AG20443 (cell line): Measurements from ENCODE around the gene ORM1.

Experiments used
- DNase-seq: peaks from one replicate; pipeline ENCODE4 v3.0.0; 2012; ENCODE audit warnings: low spot score, mixed read lengths

The ORM1 gene

GRCh38 chr9:114367366-114367765 is 44.5 kb downstream of the ORM1 start:
- no peak for DNase-seq

- DNase-seq: no peak
Observed at GRCh38 chr9:114367772-114368569, 45.1 kb downstream of the ORM1 start.

GRCh38 chr9:114369216-114370130 is 46.6 kb downstream of the ORM1 start:
- no peak for DNase-seq

GRCh38 chr9:114370251-114370967 is 47.5 kb downstream of the ORM1 start:
- no peak for DNase-seq

- no peak for DNase-seq
Observed at GRCh38 chr9:114370968-114371320, 48.0 kb downstream of the ORM1 start.

GRCh38 chr9:114371343-114371944 is 48.5 kb downstream of the ORM1 start:
- no peak for DNase-seq

- no peak for DNase-seq
Observed at GRCh38 chr9:114371973-114372917, 49.3 kb downstream of the ORM1 start.

- DNase-seq: no peak
Observed at GRCh38 chr9:114372921-114373448, 50.1 kb downstream of the ORM1 start.

- no peak for DNase-seq
Observed at GRCh38 chr9:114373960-114374730, 51.2 kb downstream of the ORM1 start.

GRCh38 chr9:114374936-114375335 is 52.0 kb downstream of the ORM1 start:
- DNase-seq: no peak

GRCh38 chr9:114375386-114376175 is 52.7 kb downstream of the ORM1 start:
- no peak for DNase-seq
